ENCODE results near the gene TMEM121.

Gene TMEM121

GRCh38 chr14:105483300-105484068, 42.9 kb upstream of the TMEM121 start:
- no peak for TF ChIP-seq REST (IDR thresholded peaks at IDR 0.05; ENCODE audit: insufficient read depth in 1 of 2, low read depth in 2 of 2, low read length in 2 of 2)
- no peak for TF ChIP-seq SIN3A (IDR thresholded peaks at IDR 0.05; ENCODE audit: borderline replicate concordance, insufficient read depth, low read length)
- no peak for TF ChIP-seq TAF1 (IDR thresholded peaks at IDR 0.05; ENCODE audit: borderline replicate concordance, insufficient read depth, low read length)

GRCh38 chr14:105484069-105484996, 42.0 kb upstream of the TMEM121 start:
- TF ChIP-seq SIN3A (IDR thresholded peaks at IDR 0.05; ENCODE audit: borderline replicate concordance, insufficient read depth, low read length) (no peak), POLR2AphosphoS5 (IDR thresholded peaks at IDR 0.05; ENCODE audit: low read depth, low read length) (no peak), REST (IDR thresholded peaks at IDR 0.05; ENCODE audit: insufficient read depth in 1 of 2, low read depth in 2 of 2, low read length in 2 of 2) (no peak), FOXP2 (optimal IDR thresholded peaks at IDR 0.05; ENCODE audit: borderline replicate concordance, extremely low read depth, extremely low read length, insufficient read depth) (no peak), TAF1 (IDR thresholded peaks at IDR 0.05; ENCODE audit: borderline replicate concordance, insufficient read depth, low read length) (no peak)

GRCh38 chr14:105484997-105485393, 41.4 kb upstream of the TMEM121 start:
- no peak for TF ChIP-seq TAF1 (IDR thresholded peaks at IDR 0.05; ENCODE audit: borderline replicate concordance, insufficient read depth, low read length)
- no peak for TF ChIP-seq REST (IDR thresholded peaks at IDR 0.05; ENCODE audit: insufficient read depth in 1 of 2, low read depth in 2 of 2, low read length in 2 of 2)
- TF ChIP-seq FOXP2 (optimal IDR thresholded peaks at IDR 0.05; ENCODE audit: borderline replicate concordance, extremely low read depth, extremely low read length, insufficient read depth) = no peak
- no peak for TF ChIP-seq POLR2AphosphoS5 (IDR thresholded peaks at IDR 0.05; ENCODE audit: low read depth, low read length)
- no peak for TF ChIP-seq SIN3A (IDR thresholded peaks at IDR 0.05; ENCODE audit: borderline replicate concordance, insufficient read depth, low read length)

- TF ChIP-seq TAF1 (IDR thresholded peaks at IDR 0.05; ENCODE audit: borderline replicate concordance, insufficient read depth, low read length) (no peak), POLR2AphosphoS5 (IDR thresholded peaks at IDR 0.05; ENCODE audit: low read depth, low read length) (no peak), SIN3A (IDR thresholded peaks at IDR 0.05; ENCODE audit: borderline replicate concordance, insufficient read depth, low read length) (no peak), REST (IDR thresholded peaks at IDR 0.05; ENCODE audit: insufficient read depth in 1 of 2, low read depth in 2 of 2, low read length in 2 of 2) (no peak), FOXP2 (optimal IDR thresholded peaks at IDR 0.05; ENCODE audit: borderline replicate concordance, extremely low read depth, extremely low read length, insufficient read depth) (no peak)
These were observed 40.6 kb upstream of the TMEM121 start for GRCh38 chr14:105485739-105486162.

Data from PFSK-1 (cell line).